Epidermal melanocyte (primary cell): ENCODE measurements around the gene LIMCH1.

Experiments
- DNase-seq: peaks from one replicate; pipeline ENCODE4 v3.0.0; 2011; ENCODE audit warnings: low spot score; ENCODE audit not compliant: insufficient read length

LIMCH1 gene

DNA sequence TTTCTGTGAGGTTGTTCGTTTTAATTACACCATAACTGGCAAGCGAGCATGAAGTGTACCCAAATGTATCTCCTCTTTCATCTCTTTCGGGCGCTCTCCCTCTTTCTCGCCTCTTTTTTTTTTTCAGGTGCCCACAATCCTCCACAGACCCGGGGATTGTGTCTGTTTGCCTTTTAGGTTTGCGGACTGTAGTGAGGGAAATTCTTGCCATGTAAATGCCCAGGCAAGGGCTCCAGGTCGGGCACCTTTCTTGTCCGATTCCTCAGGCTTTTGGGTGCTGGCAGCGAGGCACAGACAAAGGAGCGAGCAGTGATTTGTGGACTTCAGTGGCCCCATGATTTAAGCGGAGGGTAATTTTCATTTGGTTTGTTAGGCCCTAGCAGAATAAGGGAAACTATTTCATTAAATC lies 211.7 kb downstream of the LIMCH1 start:
- no peak for DNase-seq
